ENCODE data around the gene SSR3.

SSR3 gene

GRCh38 chr3:156509189-156510174 lies 45.4 kb downstream of the SSR3 start:
- no peak overlapping the region for H3K4me3 ChIP-seq (ENCODE audit: low read depth in 1 of 2, low read length in 2 of 2)
- H3K27me3 ChIP-seq (ENCODE audit: control insufficient read depth in 1 of 2, insufficient read depth in 2 of 2, low read length in 2 of 2) = no peaks in the 10 kb centered on the region
- no peaks in the 10 kb centered on the region for H3K9me3 ChIP-seq (ENCODE audit: low read length)
- no peak overlapping the region for H3K9ac ChIP-seq (ENCODE audit: low read length)
- H3K4me1 ChIP-seq (ENCODE audit: insufficient read depth, low read length) = peaks cover 12% of the 10 kb centered on the region
- H3K36me3 ChIP-seq (ENCODE audit: insufficient read depth, low read length) = no peaks in the 10 kb centered on the region
- no peak overlapping the region for H3K27ac ChIP-seq (ENCODE audit: low read depth, low read length)

- no peaks in the 10 kb centered on the region for H3K36me3 ChIP-seq (ENCODE audit: insufficient read depth, low read length)
- H3K27ac ChIP-seq (ENCODE audit: low read depth, low read length) = no peak overlapping the region
- no peaks in the 10 kb centered on the region for H3K27me3 ChIP-seq (ENCODE audit: control insufficient read depth in 1 of 2, insufficient read depth in 2 of 2, low read length in 2 of 2)
- H3K9ac ChIP-seq (ENCODE audit: low read length) = no peak overlapping the region
- peaks cover 12% of the 10 kb centered on the region for H3K4me1 ChIP-seq (ENCODE audit: insufficient read depth, low read length)
- H3K4me3 ChIP-seq (ENCODE audit: low read depth in 1 of 2, low read length in 2 of 2) = no peak overlapping the region
- no peaks in the 10 kb centered on the region for H3K9me3 ChIP-seq (ENCODE audit: low read length)
Observed at GRCh38 chr3:156507285-156507684, 47.6 kb downstream of the SSR3 start.

GRCh38 chr3:156498307-156498706 lies 56.6 kb downstream of the SSR3 start:
- H3K27ac ChIP-seq (ENCODE audit: low read depth, low read length) = no peak overlapping the region
- H3K36me3 ChIP-seq (ENCODE audit: insufficient read depth, low read length) = no peaks in the 10 kb centered on the region
- H3K4me3 ChIP-seq (ENCODE audit: low read depth in 1 of 2, low read length in 2 of 2) = no peak overlapping the region
- peaks cover 1% of the 10 kb centered on the region for H3K4me1 ChIP-seq (ENCODE audit: insufficient read depth, low read length)
- no peak overlapping the region for H3K9ac ChIP-seq (ENCODE audit: low read length)
- H3K27me3 ChIP-seq (ENCODE audit: control insufficient read depth in 1 of 2, insufficient read depth in 2 of 2, low read length in 2 of 2) = no peaks in the 10 kb centered on the region
- H3K9me3 ChIP-seq (ENCODE audit: low read length) = no peaks in the 10 kb centered on the region

GRCh38 chr3:156497326-156497725 lies 57.6 kb downstream of the SSR3 start:
- Histone ChIP-seq H3K9ac (ENCODE audit: low read length) (no peak overlapping the region), H3K27ac (ENCODE audit: low read depth, low read length) (no peak overlapping the region), H3K4me3 (ENCODE audit: low read depth in 1 of 2, low read length in 2 of 2) (no peak overlapping the region), H3K36me3 (ENCODE audit: insufficient read depth, low read length) (no peaks in the 10 kb centered on the region), H3K27me3 (ENCODE audit: control insufficient read depth in 1 of 2, insufficient read depth in 2 of 2, low read length in 2 of 2) (no peaks in the 10 kb centered on the region), H3K4me1 (ENCODE audit: insufficient read depth, low read length) (peaks cover 11% of the 10 kb centered on the region), H3K9me3 (ENCODE audit: low read length) (no peaks in the 10 kb centered on the region)

- Histone ChIP-seq H3K4me3 (ENCODE audit: low read depth in 1 of 2, low read length in 2 of 2) (no peak overlapping the region), H3K4me1 (ENCODE audit: insufficient read depth, low read length) (peaks cover 19% of the 10 kb centered on the region), H3K9ac (ENCODE audit: low read length) (no peak overlapping the region), H3K27me3 (ENCODE audit: control insufficient read depth in 1 of 2, insufficient read depth in 2 of 2, low read length in 2 of 2) (no peaks in the 10 kb centered on the region), H3K9me3 (ENCODE audit: low read length) (no peaks in the 10 kb centered on the region), H3K36me3 (ENCODE audit: insufficient read depth, low read length) (no peaks in the 10 kb centered on the region), H3K27ac (ENCODE audit: low read depth, low read length) (no peak overlapping the region)
Observed at GRCh38 chr3:156495816-156496215, 59.1 kb downstream of the SSR3 start.

GRCh38 chr3:156493887-156494286 lies 61.0 kb downstream of the SSR3 start:
- peaks cover 19% of the 10 kb centered on the region for H3K4me1 ChIP-seq (ENCODE audit: insufficient read depth, low read length)
- H3K27ac ChIP-seq (ENCODE audit: low read depth, low read length) = peak overlapping the region; percentile 10
- no peaks in the 10 kb centered on the region for H3K36me3 ChIP-seq (ENCODE audit: insufficient read depth, low read length)
- no peaks in the 10 kb centered on the region for H3K27me3 ChIP-seq (ENCODE audit: control insufficient read depth in 1 of 2, insufficient read depth in 2 of 2, low read length in 2 of 2)
- H3K9ac ChIP-seq (ENCODE audit: low read length) = no peak overlapping the region
- no peaks in the 10 kb centered on the region for H3K9me3 ChIP-seq (ENCODE audit: low read length)
- H3K4me3 ChIP-seq (ENCODE audit: low read depth in 1 of 2, low read length in 2 of 2) = no peak overlapping the region

- H3K36me3 ChIP-seq (ENCODE audit: insufficient read depth, low read length) = no peaks in the 10 kb centered on the region
- no peaks in the 10 kb centered on the region for H3K27me3 ChIP-seq (ENCODE audit: control insufficient read depth in 1 of 2, insufficient read depth in 2 of 2, low read length in 2 of 2)
- peaks cover 19% of the 10 kb centered on the region for H3K4me1 ChIP-seq (ENCODE audit: insufficient read depth, low read length)
- peak overlapping the region; percentile 45 for H3K27ac ChIP-seq (ENCODE audit: low read depth, low read length)
- H3K9me3 ChIP-seq (ENCODE audit: low read length) = no peaks in the 10 kb centered on the region
- H3K9ac ChIP-seq (ENCODE audit: low read length) = no peak overlapping the region
- no peak overlapping the region for H3K4me3 ChIP-seq (ENCODE audit: low read depth in 1 of 2, low read length in 2 of 2)
Observed at GRCh38 chr3:156492801-156493261, 62.1 kb downstream of the SSR3 start.

GRCh38 chr3:156491192-156491591 lies 63.7 kb downstream of the SSR3 start:
- Histone ChIP-seq H3K4me3 (ENCODE audit: low read depth in 1 of 2, low read length in 2 of 2) (no peak overlapping the region), H3K36me3 (ENCODE audit: insufficient read depth, low read length) (no peaks in the 10 kb centered on the region), H3K9me3 (ENCODE audit: low read length) (no peaks in the 10 kb centered on the region), H3K4me1 (ENCODE audit: insufficient read depth, low read length) (peaks cover 19% of the 10 kb centered on the region), H3K27me3 (ENCODE audit: control insufficient read depth in 1 of 2, insufficient read depth in 2 of 2, low read length in 2 of 2) (no peaks in the 10 kb centered on the region), H3K27ac (ENCODE audit: low read depth, low read length) (no peak overlapping the region), H3K9ac (ENCODE audit: low read length) (no peak overlapping the region)
